Measurements from ENCODE around the gene TSHZ2.

TSHZ2 gene

GRCh38 chr20:53040693-53041589 lies 68.8 kb downstream of the TSHZ2 start:
- no peak overlapping the region for H3K4me3 Mint-ChIP-seq
- H3K27ac Mint-ChIP-seq = no peak overlapping the region
- H3K36me3 Mint-ChIP-seq (ENCODE audit: low read depth) = no peaks in the 10 kb centered on the region
- no peaks in the 10 kb centered on the region for H3K9me3 Mint-ChIP-seq
- H3K4me1 Mint-ChIP-seq (ENCODE audit: low read depth) = peaks cover 4% of the 10 kb centered on the region
- no peaks in the 10 kb centered on the region for H3K27me3 Mint-ChIP-seq

GRCh38 chr20:53042521-53042920 lies 70.4 kb downstream of the TSHZ2 start:
- peaks cover 4% of the 10 kb centered on the region for H3K4me1 Mint-ChIP-seq (ENCODE audit: low read depth)
- no peaks in the 10 kb centered on the region for H3K36me3 Mint-ChIP-seq (ENCODE audit: low read depth)
- no peak overlapping the region for H3K4me3 Mint-ChIP-seq
- no peaks in the 10 kb centered on the region for H3K27me3 Mint-ChIP-seq
- H3K27ac Mint-ChIP-seq = no peak overlapping the region
- peaks cover 3% of the 10 kb centered on the region for H3K9me3 Mint-ChIP-seq

DNA sequence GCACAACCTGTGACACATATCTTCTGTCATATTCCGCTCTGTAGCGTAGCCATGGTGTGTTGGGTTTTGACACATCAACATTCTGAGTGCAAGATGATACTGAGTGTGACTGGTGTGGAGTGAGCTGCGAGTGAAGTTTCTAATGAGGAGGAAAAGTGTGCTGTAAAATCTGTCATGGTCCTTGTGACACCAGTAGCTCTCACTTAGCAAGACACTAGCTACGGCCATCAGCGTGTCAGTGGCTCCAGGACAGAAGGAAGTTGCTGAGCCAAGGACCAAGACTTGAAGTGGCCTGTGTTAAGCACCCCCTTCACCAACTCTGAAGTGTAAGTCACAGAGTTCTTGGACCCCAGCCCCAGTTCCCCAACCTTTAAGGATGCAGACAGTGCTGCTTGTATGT lies 72.1 kb downstream of the TSHZ2 start:
- Mint-ChIP-seq H3K27ac (no peak overlapping the region), H3K4me1 (ENCODE audit: low read depth) (no peaks in the 10 kb centered on the region), H3K36me3 (ENCODE audit: low read depth) (no peaks in the 10 kb centered on the region), H3K27me3 (no peaks in the 10 kb centered on the region), H3K9me3 (peaks cover 7% of the 10 kb centered on the region), H3K4me3 (no peak overlapping the region)

DNA sequence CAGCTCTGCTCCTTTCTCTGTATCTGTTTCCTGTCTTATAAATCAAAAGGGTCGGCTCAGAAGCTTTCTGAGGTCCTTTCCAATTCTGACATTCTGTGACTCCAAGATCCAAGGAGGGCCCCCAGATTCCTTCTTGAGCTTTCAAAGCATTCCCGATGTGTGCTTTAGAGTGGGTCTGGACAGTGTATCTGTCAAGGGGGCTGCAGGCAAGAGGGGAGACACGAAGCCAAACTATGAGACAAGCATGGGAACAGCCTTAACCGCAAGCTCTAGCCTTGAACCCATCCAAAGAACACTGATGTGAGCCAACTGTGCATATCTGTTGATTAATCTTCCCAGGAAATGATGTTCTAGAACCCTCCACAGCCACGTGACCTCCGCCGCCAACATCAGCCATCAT lies 73.8 kb downstream of the TSHZ2 start:
- H3K4me3 Mint-ChIP-seq = no peak overlapping the region
- no peaks in the 10 kb centered on the region for H3K27me3 Mint-ChIP-seq
- H3K36me3 Mint-ChIP-seq (ENCODE audit: low read depth) = no peaks in the 10 kb centered on the region

GRCh38 chr20:53047203-53047602 lies 75.0 kb downstream of the TSHZ2 start:
- H3K4me1 Mint-ChIP-seq (ENCODE audit: low read depth) = peaks cover 5% of the 10 kb centered on the region
- H3K9me3 Mint-ChIP-seq = peaks cover 7% of the 10 kb centered on the region
- no peaks in the 10 kb centered on the region for H3K27me3 Mint-ChIP-seq
- H3K36me3 Mint-ChIP-seq (ENCODE audit: low read depth) = no peaks in the 10 kb centered on the region
- H3K4me3 Mint-ChIP-seq = no peak overlapping the region
- H3K27ac Mint-ChIP-seq = no peak overlapping the region

More for the DNA sequence above, 73.8 kb downstream of the TSHZ2 start:
- H3K27ac Mint-ChIP-seq = no peak overlapping the region
- H3K4me1 Mint-ChIP-seq (ENCODE audit: low read depth) = peaks cover 5% of the 10 kb centered on the region
- peaks cover 7% of the 10 kb centered on the region for H3K9me3 Mint-ChIP-seq

DNA sequence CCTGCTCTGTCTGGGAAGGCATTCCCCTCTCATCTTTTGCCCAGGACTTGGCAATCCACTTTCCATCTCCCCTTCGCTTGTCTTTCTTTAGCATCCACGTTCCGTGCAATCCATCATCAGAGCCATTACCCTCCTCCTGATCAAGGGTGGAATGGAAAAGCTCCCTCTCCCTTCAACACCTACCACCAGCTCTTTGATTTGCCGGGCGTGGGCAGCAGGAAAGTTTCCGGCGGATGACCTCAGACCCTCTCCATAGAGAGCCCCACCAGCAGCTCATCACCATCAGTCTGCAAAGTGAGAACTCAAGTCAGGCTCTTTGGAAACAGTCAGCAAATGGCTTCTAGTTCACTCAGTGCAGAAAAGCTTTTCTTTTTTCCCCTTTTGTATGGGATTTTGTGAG lies 76.2 kb downstream of the TSHZ2 start:
- Mint-ChIP-seq H3K27ac (no peak overlapping the region), H3K9me3 (peaks cover 7% of the 10 kb centered on the region), H3K36me3 (ENCODE audit: low read depth) (no peaks in the 10 kb centered on the region), H3K4me3 (no peak overlapping the region), H3K4me1 (ENCODE audit: low read depth) (peaks cover 5% of the 10 kb centered on the region), H3K27me3 (no peaks in the 10 kb centered on the region)

DNA sequence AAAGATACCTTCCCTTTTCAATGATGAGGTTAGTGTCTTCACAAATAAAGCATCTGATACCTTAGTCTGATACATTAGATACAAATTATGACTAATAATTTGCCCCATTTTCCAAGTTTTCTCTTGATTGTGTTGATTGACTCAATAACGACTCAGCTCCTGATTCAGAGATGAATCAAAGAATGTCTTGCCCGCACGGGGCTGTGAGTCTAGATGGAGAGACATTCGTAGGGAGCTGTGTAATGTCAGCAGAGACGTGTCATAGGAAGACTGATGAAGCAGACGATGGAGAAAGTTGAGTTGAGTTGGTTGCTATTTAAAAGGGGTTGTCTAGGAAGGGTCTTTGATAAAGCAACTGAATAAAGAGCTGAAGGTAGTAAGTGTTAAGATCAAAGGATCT lies 78.2 kb downstream of the TSHZ2 start:
- Mint-ChIP-seq H3K4me1 (ENCODE audit: low read depth) (peaks cover 5% of the 10 kb centered on the region), H3K27ac (no peak overlapping the region), H3K4me3 (no peak overlapping the region), H3K27me3 (peaks cover 4% of the 10 kb centered on the region), H3K36me3 (ENCODE audit: low read depth) (no peaks in the 10 kb centered on the region), H3K9me3 (peaks cover 7% of the 10 kb centered on the region)

DNA sequence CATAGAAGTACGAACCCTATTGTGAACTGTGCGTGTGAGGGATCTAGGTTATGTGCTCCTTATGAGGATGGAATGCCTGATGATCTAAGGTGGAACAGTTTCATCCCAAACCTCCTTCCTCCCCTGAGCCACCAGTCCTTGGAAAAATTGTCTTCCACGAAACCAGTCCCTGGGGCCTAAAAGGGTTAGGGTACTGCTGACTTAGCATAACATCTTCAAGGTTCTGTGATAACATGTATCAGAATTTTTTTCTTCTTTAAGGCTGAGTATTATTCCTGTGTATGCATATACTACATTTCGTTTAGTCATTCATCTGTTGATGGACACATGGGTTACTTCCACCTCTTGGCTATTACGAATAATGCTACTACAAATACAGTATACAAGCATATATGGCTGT lies 80.2 kb downstream of the TSHZ2 start:
- Mint-ChIP-seq H3K4me1 (ENCODE audit: low read depth) (peaks cover 5% of the 10 kb centered on the region), H3K27me3 (peaks cover 4% of the 10 kb centered on the region), H3K4me3 (no peak overlapping the region), H3K9me3 (peaks cover 5% of the 10 kb centered on the region), H3K27ac (no peak overlapping the region), H3K36me3 (ENCODE audit: low read depth) (no peaks in the 10 kb centered on the region)

- no peaks in the 10 kb centered on the region for H3K9me3 Mint-ChIP-seq
- H3K4me1 Mint-ChIP-seq (ENCODE audit: low read depth) = peaks cover 5% of the 10 kb centered on the region
- peaks cover 4% of the 10 kb centered on the region for H3K27me3 Mint-ChIP-seq
- no peak overlapping the region for H3K27ac Mint-ChIP-seq
- no peaks in the 10 kb centered on the region for H3K36me3 Mint-ChIP-seq (ENCODE audit: low read depth)
- H3K4me3 Mint-ChIP-seq = no peak overlapping the region
These were observed 81.4 kb downstream of the TSHZ2 start for GRCh38 chr20:53053595-53053994.

DNA sequence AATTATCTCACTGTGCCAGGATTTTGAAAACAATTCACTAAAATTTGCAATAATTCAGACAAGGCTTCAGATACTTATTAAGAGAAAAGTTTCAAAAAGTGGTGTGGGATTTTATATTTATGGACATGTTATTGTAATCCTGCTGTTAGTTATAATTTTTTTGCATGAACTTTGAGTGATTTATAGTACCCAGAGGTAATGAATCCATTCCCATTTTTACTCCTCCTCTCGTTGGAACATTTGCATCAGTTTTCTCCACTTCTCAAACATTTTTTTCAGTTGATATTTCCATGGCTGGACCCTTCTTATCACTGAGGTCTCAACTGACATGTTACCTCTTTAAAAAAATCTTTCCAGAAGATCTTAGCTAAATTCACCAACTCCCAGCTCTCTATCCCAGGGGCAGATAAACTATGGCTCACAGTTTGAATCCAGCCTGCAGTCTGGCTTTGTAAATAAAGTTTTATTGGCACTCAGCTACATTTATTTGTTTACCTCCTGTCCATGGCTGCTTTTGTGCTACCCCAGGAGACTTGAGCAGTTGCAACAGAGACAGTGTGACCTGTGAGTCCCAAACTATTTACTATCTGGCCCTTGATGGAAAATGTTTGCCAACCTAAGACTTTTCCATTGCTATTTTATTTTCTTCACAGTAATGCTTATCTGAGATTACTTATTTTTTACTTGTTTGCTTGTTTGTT lies 83.4 kb downstream of the TSHZ2 start:
- Mint-ChIP-seq H3K27ac (no peak overlapping the region), H3K36me3 (ENCODE audit: low read depth) (no peaks in the 10 kb centered on the region), H3K4me1 (ENCODE audit: low read depth) (peaks cover 1% of the 10 kb centered on the region), H3K9me3 (no peaks in the 10 kb centered on the region), H3K27me3 (peaks cover 4% of the 10 kb centered on the region), H3K4me3 (no peak overlapping the region)

- Mint-ChIP-seq H3K36me3 (ENCODE audit: low read depth) (no peaks in the 10 kb centered on the region), H3K4me3 (no peak overlapping the region), H3K9me3 (no peaks in the 10 kb centered on the region), H3K27me3 (peaks cover 4% of the 10 kb centered on the region), H3K4me1 (ENCODE audit: low read depth) (peaks cover 15% of the 10 kb centered on the region), H3K27ac (no peak overlapping the region)
These were observed 85.4 kb downstream of the TSHZ2 start for GRCh38 chr20:53057579-53057978.

- no peak overlapping the region for H3K27ac Mint-ChIP-seq
- peaks cover 4% of the 10 kb centered on the region for H3K27me3 Mint-ChIP-seq
- no peak overlapping the region for H3K4me3 Mint-ChIP-seq
- H3K4me1 Mint-ChIP-seq (ENCODE audit: low read depth) = peaks cover 15% of the 10 kb centered on the region
- H3K9me3 Mint-ChIP-seq = no peaks in the 10 kb centered on the region
- H3K36me3 Mint-ChIP-seq (ENCODE audit: low read depth) = no peaks in the 10 kb centered on the region
These were observed 87.7 kb downstream of the TSHZ2 start for GRCh38 chr20:53059848-53060247.

- Mint-ChIP-seq H3K27ac (no peak overlapping the region), H3K4me3 (no peak overlapping the region), H3K27me3 (no peaks in the 10 kb centered on the region), H3K36me3 (ENCODE audit: low read depth) (no peaks in the 10 kb centered on the region), H3K4me1 (ENCODE audit: low read depth) (peaks cover 15% of the 10 kb centered on the region), H3K9me3 (no peaks in the 10 kb centered on the region)
These were observed 89.3 kb downstream of the TSHZ2 start for GRCh38 chr20:53061192-53062108.

- Mint-ChIP-seq H3K27ac (no peak overlapping the region), H3K9me3 (peaks cover 6% of the 10 kb centered on the region), H3K27me3 (no peaks in the 10 kb centered on the region), H3K4me1 (ENCODE audit: low read depth) (peaks cover 15% of the 10 kb centered on the region), H3K4me3 (no peak overlapping the region), H3K36me3 (ENCODE audit: low read depth) (no peaks in the 10 kb centered on the region)
These were observed 92.8 kb downstream of the TSHZ2 start for GRCh38 chr20:53064935-53065334.

DNA sequence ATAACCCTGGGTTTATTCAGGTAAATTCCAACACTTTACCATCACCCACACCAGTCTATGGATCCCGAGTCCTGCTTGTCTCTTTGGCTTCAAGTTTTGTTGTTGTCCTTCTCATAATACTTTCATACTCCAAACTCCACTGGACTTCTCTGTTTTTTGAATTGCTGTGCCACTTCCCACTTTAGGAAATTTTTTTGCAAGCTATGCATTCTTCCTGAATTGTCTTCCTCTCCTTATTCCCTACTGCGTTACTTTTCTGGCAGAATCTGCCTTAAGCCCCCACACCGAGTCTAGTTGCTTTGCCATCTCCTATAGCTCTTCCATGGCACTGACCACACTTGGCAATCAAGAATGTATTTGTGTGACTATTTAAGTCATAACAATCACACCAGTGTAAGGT lies 96.1 kb downstream of the TSHZ2 start:
- no peak overlapping the region for H3K4me3 Mint-ChIP-seq

More for the DNA sequence above, 96.1 kb downstream of the TSHZ2 start:
- Mint-ChIP-seq H3K9me3 (peaks cover 6% of the 10 kb centered on the region), H3K27ac (no peak overlapping the region), H3K4me1 (ENCODE audit: low read depth) (peaks cover 16% of the 10 kb centered on the region), H3K27me3 (peaks cover 11% of the 10 kb centered on the region), H3K36me3 (ENCODE audit: low read depth) (no peaks in the 10 kb centered on the region)
